HG02588 (cell line): Measurements from ENCODE around the gene PITX1.
"Not testable (repeated sequence)": the region's sequence is repeated elsewhere in the genome, so short reads cannot be mapped to it uniquely, and the experiment has no call there.

ENCODE experiments used
- ATAC-seq: cut with Tn5 transposase; IDR thresholded peaks from one replicate; pipeline ENCODE4 v1.9.1; 2021; ENCODE audit warnings: mild to moderate bottlenecking, moderate library complexity; ENCODE audit not compliant: unreplicated experiment

PITX1 gene

DNA sequence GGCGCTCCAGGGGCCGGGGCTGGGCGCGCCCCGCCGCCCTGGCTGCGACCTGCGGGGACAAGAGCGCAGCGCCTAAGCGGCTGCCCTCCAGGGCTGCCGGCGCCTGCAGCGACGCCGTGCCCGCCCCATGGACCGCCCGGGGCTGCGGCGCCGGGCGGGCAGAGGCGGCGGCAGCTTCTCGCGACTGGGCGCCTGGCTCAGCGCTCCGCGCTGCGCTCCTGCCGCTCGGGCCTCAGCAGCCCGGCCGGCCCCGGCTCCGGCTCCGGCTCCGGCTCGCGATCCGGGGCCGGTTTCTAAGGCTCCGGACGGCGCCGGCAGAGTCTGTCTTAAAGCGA lies at the start of gene PITX1:
Gene PITX1, minus strand, starts transcription at position 328 of the 335 bp plus-strand sequence. CDS start 347 bp downstream, outside the sequence.
- no peak for ATAC-seq

DNA sequence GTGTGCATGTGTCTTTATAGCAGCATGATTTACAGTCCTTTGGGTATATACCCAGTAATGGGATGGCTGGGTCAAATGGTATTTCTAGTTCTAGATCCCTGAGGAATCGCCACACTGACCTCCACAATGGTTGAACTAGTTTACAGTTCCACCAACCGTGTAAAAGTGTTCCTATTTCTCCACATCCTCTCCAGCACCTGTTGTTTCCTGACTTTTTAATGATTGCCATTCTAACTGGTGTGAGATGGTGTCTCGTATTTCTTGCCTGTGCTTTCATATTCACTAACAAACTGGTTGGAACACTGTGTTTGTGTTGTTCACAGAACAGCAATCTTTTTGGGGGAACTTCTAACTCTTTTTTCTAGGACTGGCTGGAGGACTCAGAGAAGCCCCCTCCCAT lies 49.3 kb upstream of the PITX1 start:
- ATAC-seq = not testable (repeated sequence)

DNA sequence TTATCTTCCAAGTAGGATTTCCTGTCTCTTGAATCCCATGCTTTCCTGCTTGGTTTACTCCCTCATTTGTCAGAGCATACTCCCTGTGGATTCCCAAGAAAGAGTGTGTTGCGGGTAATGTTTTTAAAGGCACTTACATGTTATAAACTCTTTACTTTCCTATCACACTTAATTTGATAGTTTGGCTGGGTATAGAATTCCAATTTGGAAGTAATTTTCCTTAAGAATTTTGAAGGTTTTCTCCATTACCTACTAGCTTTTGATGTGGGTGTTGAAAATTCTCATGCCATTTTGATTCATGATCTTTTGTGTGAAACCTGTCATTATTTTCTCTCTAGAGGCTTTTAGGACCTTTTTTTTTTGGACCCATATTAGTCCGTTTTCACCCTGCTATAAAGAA lies 47.2 kb upstream of the PITX1 start:
- no peak for ATAC-seq

DNA sequence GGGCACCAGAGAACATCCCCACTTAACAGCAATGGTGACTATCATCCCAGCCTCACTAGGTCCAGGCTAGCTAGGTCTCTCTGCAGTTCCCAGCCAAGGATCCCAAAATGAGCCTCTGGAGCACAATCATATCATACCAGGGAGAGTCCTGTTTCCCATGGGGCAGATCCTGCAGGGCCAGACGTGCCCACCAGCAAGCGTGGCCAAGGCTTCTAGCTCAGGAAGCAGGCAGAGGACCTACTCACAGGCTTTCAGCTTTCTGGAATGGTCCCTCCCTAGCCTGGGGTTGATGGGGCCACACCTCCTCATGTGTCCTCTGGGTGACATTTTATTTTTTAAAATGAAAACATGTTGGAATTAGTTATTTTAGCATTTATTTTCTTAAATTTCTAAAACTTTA lies 45.7 kb upstream of the PITX1 start:
- no peak for ATAC-seq

DNA sequence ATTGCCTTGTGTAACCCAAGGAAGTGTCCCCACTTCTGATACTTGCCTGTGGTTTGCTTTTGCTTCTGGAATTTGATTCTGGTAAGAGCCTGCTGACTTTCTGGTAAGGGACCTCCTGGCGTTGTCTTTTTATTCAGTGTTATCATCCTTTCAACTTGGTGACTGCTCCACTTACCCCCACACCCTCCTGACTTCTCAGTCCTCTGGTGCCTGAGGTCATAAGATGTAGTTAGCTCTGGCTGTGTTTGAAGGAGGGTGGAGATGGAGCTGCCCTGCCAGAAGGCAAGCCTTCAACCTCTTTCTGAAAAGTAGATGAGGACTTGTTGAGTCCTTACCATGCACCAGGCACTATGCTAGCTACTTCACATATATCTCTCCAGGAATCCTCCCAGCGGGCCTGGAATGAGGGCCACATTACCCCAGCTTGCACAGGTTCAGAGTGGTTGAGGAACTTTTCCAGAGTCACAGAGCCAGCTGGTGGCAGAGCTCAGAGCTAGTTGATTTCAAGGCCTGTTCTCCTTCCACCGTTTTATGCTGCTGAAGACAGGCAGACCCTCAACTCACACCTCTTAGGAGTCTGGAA lies 45.2 kb upstream of the PITX1 start:
- no peak for ATAC-seq

DNA sequence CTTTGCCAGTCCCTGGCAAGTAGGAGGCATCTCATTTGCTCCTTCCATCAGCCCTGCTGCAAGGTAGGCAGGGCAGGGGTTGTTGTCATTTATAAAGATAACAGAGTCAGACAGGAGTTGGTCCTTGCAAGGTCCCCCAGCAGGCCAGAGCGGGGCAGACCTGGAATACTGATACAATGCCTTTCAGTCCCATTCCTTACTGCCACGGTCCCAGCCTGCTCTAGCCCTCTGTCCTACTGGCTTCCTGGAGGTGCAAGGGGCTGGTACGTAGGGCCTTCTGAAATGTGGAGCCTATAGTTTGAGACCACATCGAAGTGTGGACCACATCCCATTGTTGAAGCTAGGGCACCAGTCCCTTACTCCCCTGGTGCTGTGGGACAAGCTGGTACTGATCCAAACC lies 42.8 kb upstream of the PITX1 start:
- no peak for ATAC-seq

DNA sequence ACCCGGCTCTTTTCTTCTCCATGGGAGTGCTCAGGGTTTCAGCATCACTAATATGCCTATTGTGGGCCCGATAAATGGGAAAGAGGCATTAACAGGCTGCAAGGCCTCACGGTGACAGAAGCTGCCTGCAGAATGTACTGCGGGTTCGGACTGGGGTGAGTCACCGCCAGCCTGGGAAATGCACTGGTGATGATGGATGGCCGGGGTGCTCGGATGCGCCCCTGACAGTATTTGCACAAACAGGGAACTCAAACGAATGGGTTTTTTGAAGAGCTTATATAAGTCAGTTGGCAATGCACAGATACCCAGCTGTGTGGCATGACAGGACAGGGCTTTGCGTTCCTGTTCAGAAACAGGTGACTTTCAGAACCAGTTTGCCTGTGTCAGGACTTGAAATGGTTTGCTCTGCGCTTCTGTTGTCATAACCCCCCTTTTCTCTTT lies 42.0 kb upstream of the PITX1 start:
- no peak for ATAC-seq

DNA sequence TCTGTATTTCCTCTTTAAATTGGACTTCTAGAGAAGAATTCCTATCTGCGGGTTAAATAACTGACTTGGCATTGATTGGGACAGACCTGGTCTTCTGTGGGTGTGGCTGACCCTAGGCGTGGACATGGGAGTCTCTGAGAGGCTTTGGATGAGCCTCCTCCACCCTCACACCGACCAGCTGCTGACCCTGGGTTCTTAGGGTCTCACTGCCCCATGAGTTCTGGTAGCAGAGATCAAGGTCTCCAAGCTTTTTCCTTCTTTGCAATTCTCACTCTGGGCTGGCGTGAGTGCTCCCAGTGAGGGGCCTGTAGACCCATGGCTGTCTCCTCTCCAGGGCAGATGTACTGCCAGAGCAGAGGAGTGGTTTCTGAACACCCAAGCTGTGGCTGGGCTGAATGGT lies 41.6 kb upstream of the PITX1 start:
- ATAC-seq = no peak

DNA sequence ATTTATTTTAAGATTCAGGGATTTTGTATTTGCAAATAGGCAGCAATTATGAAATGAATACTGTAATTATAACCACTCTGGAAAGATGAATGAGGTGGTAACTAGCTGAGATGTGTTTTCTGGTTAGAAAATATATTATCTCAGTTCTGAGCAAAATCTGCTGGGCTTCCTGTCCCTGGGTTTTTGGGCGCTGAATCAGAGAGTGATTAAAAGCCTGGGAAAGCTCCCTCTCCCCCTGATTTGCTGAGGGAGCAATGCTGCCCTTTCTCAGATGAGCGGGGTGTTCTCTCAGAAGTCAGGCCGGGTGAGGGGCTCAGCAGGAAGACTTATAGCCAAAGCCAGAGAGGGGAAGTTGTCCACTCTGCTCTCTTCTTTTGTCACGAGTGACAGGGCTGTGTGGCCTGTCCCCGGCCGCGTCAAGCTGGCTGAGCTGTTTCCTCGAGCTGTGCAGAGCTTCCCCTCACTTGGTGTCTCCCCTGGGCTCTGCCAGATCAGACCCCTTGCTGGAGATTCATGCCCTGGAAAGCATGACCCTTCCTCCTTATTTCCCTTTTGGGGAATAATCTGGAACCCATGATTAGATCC lies 39.8 kb upstream of the PITX1 start:
- no peak for ATAC-seq

DNA sequence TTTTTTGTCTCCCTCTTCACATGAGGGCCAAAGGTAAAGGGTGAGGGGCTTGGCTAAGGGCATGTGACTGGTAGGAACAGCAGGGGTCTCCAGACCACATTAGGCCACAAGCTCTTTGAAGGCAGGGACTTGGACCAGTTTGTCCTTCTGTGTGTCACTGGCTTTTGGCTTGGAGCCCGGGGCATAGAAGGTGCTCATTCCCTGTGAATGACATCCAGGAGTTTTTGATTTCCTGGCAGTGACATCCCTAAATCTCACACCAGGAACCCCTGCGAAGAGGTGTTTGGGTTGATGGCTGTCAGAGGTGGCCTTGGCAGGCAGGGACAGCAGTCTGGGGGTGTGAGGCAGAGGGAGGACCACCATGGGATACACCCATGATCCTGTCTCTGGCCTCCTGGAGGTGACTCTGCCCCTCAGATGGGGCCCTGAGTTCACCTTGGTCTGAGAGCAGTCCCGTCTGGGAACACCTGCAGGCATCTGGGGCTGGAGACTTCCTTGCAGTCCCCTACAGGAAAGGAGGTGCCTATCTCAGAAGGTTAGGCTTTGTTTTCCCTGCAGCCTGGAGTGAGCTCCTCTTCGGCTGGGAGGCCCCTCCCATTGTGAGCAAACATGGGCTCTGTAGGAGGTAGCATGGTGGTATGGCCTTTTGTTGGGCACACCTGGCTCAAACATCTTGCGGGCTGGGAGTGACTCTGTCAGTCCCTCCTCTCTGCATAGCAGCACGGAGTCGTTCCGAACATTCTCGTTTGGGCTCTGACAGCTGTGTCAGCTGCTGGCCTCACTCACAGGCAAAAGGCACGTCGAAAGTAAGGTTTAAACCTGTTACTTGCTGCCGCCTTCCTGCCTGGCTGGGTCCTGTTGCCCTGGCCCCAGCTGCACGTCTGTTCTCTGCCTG lies 38.6 kb upstream of the PITX1 start:
- no peak for ATAC-seq

DNA sequence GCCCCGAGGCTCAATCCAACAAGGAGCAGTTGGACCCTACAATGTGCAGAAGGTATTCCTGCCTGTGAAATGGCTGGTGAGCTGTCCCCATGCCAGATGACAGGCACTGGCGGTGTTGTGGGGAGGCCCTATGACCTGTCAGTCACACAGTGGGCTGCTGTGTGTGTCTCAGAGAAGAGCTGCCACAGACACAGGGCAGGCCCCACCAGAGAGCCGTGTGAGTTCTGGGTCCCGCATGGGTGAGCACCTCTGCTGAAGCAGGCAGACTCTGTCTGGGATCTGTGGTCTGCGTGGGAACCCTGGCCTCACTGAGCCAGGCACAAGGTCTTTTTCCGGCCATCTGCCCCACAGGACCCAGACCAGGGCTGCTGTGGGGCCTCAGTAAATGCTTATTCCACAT lies 37.3 kb upstream of the PITX1 start:
- no peak for ATAC-seq

DNA sequence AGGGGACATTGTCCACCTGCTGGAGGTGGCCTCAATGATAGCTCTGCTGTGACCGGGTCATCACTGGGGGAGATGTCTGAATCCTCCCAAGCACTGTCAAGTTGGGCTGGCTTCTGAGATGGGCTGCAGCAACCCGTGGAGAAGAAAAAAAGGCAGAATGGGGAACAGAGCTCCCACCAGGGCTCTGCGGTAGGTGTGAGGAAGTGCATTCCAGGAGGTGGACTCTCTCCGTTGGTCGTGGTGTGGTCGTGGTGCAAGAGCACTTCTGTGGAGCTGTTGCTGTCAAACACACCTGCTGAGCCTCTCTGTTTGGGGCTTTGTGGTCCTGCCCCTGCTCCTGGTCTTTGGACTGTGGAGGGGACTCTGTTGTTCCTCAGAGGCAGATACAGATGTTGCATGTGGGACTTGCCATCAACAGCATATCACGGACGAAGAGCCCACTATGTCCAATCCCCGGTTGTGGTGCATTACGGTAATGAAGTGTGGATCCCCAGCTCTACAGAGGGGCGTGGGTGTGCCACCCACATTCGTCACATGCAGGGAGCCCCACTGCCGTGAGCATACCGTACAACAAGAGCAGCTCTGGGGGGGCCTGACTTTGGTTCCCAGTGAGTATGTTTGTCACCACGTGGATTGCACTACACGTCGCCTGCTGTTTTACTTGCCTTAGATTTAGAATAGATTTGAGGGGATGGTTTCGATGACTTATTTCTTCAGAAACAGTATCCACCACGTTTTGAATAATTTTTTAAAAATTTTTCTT lies 36.0 kb upstream of the PITX1 start:
- ATAC-seq = no peak

DNA sequence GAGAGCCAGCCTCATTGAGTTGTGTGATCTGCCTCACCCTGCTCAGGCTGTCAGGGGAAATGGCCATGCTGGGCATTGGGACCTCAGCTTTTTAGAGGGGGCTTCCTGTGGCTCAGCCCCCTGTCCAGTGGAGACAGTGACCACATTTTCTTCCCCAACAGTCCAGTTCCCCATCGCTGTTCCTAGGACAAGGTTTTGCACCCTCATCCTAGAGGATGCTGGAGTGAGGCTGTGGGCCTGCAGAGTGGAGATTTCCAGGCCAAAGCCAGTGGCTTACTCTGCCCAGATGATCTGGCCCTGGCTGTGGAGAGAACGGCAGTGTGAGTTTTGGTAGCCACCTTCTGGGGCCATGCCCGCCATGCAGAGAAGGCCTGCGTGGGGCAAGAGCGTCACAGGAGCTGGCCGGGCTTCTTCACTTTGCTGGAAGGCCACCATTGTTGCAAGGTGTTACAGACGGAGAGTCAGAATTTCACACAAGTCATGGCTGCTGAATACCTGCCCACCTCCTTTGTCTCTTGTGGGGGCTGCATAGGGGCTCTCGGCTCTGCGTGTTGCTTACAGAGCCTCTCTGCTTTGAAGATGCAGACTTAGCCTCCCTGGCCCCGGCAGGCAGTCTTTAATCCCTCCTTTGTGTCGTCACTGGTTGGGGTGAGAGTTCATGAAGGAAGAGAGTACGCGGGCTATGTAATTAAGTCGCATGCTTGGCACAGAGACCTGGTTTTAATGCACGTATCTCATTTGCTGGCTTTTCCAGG lies 35.2 kb upstream of the PITX1 start:
- no peak for ATAC-seq

DNA sequence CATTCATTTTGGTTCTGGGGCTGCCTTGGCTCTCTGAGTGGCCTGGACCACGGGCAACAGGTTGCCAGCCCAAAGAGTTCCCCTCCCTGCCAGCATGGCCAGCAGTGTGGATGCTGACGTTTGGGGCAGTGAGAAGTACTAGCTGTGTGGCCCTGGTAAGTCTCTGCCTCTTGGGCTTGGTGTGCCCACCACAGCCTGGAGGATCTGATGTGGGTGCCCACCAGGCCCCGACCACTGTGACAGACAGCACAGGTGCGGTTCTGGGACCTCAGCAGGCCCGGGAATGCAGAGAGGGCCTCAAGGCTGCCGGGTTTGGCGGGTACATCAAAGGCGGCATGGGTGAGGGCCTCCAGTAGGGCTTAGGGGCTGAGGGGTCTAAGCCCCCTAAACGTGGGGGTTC lies 33.6 kb upstream of the PITX1 start:
- no peak for ATAC-seq

DNA sequence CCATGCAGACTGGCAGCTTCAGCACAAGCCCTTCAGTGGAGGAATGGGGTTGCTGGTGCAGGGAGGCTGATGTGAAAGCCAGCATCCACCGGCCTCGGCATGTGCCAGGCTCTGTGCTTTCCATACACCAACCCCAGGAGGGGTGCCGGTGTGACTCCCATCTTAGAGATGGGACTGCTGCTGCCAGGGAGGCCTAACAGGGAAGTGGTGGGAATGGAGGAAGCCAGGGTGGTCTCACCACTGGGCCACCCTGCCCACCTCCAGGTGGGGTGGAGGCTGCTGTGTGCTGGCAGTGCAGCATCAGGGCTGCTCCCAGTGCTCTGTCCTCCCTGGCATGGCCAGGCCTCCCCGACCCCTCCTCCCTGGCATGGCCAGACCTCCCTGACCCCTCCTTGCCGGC lies 32.8 kb upstream of the PITX1 start:
- no peak for ATAC-seq

DNA sequence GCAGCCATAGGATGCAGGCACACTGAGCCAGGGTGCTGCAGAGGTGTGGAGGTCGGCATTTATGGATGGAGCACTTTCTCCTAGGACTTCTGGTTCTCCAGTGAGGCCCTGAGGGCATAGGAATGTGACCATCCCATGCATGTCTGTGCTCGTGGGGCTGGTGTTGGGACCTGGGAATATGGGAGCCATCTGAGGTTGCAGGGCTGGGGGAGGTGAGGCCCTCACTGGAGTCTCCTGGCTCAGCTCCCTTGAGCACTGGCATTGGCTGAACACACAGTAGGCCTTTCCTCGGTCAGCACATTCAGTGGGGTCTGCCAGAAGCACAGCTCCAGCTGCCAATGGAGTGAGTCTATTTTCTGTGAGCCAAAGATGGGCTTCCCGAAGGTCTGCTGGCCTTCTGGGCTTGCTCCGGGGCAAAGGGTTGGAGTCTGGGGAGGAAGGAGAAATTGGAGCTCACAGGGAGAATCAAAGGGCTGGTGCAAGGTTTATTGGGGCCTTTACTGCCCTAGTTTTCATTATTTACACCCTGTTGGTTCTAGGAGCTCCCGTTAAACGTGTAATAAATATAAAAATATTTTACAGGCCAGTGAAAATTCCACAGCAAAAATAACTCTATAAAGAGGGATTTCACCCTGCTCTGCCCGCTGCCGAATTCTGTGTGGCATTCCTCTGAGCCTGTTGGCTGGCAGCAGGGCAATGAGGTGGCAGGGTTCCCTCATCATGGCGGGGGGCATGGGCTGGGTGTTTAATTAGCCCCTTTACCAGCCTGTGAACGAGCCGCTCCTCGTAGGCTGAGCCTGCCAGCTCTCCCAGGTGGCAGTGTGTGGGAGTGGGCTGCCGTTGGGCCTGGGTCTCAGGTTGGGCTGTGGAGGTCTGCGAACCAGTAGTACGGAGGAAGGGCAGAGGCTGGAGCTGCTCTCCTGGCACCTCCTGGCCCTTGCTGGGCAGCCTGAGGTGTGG lies 31.6 kb upstream of the PITX1 start:
- ATAC-seq = no peak

DNA sequence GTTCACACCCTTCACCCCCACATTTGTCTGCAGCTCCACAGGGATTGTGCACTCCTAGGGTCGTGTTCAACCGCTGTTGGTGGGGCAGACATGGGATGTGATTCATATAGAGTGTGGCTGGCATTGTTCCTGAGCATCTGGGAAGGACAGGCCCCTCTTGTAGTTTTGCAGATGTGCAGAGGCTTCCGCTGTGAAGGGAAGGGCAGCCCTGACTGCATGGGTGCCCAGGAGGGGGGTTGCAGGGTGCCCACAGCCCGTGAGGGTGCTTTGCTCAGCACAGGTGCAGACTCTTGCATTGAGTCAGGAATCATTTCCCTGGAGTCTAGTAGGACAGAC lies 30.2 kb upstream of the PITX1 start:
- ATAC-seq = no peak

DNA sequence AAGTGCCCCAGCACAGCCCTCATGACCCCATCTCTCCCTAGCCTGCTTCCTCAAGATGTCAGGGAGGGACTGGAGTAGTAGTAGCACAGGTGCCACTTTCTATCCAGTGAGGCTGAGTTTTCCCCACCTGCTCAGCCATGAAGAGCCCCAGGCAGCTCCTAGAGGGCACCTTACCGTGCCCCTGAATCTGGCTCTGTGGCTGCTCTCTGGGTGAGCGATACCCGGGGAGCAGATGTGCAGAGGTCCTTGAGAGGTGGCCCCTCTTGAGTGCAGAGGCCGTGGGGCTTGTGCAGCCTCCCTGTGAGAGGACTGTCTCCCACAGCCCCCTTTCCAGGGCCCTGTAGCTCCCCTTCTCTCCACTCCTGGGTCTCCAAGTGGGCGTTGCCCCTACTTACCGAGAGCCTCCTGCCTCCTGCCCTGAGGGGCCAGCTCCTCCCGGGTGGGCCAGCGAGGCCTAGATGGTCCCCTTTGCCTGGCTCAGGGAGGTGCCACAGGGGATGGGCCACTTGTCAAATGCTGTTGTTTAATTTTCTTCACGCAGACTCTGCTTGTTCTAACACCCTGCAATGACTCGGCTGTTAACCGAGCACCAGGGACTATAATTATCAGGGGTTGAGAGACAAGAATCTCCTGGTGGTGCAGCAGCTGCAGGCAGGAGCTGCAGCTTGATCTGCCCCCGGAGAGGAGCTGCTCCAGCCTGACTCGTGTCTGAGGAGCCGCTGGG lies 29.6 kb upstream of the PITX1 start:
- no peak for ATAC-seq

DNA sequence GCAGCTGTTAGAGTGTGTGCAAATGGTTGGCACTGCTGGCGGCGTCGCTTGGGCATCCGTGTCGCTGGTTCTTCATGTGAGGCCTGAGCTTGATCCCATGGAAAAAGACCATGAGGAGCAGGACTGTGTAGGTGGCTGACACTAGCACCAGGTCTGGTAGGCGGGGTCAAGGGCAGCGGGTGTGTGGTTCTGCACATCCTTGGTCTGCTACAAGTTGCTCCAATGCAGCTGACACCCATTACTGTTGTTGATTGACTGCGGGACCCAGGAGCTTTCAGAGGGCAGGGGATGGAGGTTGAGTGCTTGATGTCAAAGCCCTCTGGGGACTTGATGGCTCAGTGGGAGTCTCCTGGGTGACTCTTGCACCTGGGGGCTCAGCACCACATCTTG lies 29.0 kb upstream of the PITX1 start:
- ATAC-seq = no peak
